Hindlimb muscle (tissue), 1 donor: ENCODE data around the gene PCDHGC3. TPM values are rescaled to one million over a fixed set of nuclear protein-coding genes. Genes with fewer than 3 reads are reported as not detected.
A peak's percentile ranks its signal among the peaks of the same experiment; 100 is the strongest.
"Not testable (repeated sequence)": the region's sequence is repeated elsewhere in the genome, so short reads cannot be mapped to it uniquely, and the experiment has no call there.

Experiments used
- DNase-seq: peaks from one replicate; pipeline ENCODE4 v3.0.0-alpha.2; 2013
- polyA plus RNA-seq: library from polyadenylated mRNA; unstranded; fragments of 120-200 nt; gene quantifications from one replicate; pipeline ENCODE4 v1.2.1, GENCODE V29; 2013; ENCODE audit not compliant: insufficient read length

Gene PCDHGC3
- 119 TPM for polyA plus RNA-seq

GRCh38 chr5:141475625-141476131, at the start of gene PCDHGC3:
PCDHGC3 (plus strand) TSS chr5:141475966; CDS start chr5:141476117, 151 bp downstream.
- DNase-seq: peak; percentile 93

DNA sequence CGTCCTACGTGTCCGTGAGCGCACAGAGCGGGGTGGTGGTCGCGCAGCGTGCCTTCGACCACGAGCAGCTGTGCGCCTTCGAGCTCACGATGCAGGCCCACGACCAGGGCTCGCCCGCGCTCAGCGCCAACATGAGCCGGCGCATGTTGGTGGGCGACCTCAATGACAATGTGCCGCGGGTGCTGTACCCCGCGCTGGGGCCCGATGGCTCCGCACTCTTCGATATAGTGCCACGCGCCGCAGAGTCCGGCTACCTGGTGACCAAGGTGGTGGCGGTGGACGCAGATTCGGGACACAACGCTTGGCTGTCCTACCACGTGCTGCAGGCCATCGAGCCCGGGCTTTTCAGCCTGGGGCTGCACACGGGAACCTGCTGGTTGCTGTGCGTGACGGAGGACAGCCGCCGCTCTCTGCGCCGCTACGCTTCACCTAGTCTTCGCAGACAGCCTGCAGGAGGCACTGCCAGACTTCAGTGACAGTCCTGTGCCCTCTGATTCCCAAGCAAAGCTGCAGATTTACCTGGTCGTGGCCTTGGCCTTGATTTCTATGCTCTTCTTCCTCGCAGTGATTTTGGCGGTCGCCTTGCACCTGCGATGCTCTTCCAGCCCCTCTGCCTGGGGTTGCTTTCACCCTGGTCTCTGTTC, 47.9 kb upstream of the PCDHGC3 start:
- DNase-seq: no peak

DNA sequence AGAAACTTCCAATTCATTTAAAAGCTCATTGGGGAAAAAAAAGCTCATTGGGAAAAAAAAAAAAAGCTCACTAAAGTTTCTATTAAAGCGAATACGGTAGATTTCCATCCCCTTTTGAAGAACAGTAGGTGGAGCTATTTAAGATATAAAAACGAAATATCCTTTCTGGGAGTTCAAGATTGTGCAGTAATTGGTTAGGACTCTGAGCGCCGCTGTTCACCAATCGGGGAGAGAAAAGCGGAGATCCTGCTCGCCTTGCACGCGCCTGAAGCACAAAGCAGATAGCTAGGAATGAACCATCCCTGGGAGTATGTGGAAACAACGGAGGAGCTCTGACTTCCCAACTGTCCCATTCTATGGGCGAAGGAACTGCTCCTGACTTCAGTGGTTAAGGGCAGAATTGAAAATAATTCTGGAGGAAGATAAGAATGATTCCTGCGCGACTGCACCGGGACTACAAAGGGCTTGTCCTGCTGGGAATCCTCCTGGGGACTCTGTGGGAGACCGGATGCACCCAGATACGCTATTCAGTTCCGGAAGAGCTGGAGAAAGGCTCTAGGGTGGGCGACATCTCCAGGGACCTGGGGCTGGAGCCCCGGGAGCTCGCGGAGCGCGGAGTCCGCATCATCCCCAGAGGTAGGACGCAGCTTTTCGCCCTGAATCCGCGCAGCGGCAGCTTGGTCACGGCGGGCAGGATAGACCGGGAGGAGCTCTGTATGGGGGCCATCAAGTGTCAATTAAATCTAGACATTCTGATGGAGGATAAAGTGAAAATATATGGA, 45.2 kb upstream of the PCDHGC3 start, which contains the start of gene PCDHGA12:
Gene PCDHGA12, plus strand, starts transcription at position 176 of the 782 bp plus-strand sequence. Its CDS starts 253 bp downstream, at position 429.
- peak; percentile 15 for DNase-seq

DNA sequence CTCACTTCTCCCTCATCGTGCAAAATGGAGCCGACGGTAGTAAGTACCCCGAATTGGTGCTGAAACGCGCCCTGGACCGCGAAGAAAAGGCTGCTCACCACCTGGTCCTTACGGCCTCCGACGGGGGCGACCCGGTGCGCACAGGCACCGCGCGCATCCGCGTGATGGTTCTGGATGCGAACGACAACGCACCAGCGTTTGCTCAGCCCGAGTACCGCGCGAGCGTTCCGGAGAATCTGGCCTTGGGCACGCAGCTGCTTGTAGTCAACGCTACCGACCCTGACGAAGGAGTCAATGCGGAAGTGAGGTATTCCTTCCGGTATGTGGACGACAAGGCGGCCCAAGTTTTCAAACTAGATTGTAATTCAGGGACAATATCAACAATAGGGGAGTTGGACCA, 44.5 kb upstream of the PCDHGC3 start:
- no peak for DNase-seq

DNA sequence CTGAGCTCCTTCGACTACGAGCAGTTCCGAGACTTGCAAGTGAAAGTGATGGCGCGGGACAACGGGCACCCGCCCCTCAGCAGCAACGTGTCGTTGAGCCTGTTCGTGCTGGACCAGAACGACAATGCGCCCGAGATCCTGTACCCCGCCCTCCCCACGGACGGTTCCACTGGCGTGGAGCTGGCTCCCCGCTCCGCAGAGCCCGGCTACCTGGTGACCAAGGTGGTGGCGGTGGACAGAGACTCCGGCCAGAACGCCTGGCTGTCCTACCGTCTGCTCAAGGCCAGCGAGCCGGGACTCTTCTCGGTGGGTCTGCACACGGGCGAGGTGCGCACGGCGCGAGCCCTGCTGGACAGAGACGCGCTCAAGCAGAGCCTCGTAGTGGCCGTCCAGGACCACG, 43.5 kb upstream of the PCDHGC3 start:
- DNase-seq: not testable (repeated sequence)

DNA sequence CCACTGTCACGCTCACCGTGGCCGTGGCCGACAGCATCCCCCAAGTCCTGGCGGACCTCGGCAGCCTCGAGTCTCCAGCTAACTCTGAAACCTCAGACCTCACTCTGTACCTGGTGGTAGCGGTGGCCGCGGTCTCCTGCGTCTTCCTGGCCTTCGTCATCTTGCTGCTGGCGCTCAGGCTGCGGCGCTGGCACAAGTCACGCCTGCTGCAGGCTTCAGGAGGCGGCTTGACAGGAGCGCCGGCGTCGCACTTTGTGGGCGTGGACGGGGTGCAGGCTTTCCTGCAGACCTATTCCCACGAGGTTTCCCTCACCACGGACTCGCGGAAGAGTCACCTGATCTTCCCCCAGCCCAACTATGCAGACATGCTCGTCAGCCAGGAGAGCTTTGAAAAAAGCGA, 43.0 kb upstream of the PCDHGC3 start:
- DNase-seq: not testable (repeated sequence)

GRCh38 chr5:141434006-141434405, 41.8 kb upstream of the PCDHGC3 start:
- no peak for DNase-seq

GRCh38 chr5:141437221-141437620, 38.5 kb upstream of the PCDHGC3 start:
- no peak for DNase-seq

DNA sequence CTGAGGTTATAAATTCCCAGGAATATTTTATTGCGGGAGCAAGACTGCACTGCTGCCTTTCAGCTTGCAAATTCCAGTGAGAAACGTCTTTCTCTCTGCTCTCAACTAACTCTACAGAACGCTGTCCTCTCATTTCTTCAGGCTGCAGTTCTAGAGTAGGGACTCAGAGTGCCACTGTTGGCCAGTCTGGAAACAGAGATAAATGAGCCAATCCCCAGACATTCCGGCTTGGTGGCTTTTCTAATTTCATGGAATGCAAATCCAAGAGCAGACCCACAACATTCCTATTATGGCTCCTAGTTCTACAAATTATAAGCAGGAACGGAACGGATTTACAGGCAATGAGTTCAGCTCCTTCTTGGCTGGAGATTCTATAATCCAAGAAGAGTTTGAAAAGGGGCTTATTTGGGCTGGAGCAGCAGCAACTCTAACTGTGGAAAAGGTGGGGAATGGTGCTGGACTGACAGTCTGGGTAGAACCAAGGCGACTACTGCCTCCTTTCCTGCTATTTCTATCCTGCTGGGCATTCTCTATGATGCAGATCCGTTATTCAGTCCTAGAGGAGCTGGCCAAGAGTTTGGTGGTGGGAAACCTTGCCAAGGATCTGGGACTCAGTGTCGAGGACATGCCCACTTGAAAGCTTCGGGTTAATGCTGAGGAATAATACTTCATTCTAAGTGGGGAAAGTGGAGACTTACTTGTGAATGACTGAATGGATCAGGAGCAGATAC, 36.2 kb upstream of the PCDHGC3 start:
- no peak for DNase-seq

- no peak for DNase-seq
Observed at GRCh38 chr5:141440341-141440740, 35.4 kb upstream of the PCDHGC3 start.

- no peak for DNase-seq
Observed at GRCh38 chr5:141441571-141442170, 34.1 kb upstream of the PCDHGC3 start.

DNA sequence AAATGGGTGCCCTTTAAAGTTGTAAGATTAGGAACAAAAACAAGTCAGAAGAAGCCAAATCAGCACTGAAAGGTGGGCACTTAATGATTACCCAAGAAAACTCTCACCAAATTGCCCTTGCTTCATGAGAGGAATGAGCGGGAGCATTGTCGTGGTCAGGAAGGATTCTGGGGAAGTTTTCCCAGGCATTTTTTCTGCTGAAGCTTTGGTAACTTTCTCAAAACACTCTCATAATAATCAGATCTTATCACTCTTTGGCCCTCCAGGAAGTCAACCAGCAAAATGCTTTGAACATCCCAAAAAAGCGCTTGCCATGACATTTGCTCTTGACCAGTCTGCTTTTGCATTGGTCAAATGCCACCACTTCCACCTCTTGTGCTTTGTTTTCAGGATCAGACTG, 10.4 kb upstream of the PCDHGC3 start:
- DNase-seq: no peak

DNA sequence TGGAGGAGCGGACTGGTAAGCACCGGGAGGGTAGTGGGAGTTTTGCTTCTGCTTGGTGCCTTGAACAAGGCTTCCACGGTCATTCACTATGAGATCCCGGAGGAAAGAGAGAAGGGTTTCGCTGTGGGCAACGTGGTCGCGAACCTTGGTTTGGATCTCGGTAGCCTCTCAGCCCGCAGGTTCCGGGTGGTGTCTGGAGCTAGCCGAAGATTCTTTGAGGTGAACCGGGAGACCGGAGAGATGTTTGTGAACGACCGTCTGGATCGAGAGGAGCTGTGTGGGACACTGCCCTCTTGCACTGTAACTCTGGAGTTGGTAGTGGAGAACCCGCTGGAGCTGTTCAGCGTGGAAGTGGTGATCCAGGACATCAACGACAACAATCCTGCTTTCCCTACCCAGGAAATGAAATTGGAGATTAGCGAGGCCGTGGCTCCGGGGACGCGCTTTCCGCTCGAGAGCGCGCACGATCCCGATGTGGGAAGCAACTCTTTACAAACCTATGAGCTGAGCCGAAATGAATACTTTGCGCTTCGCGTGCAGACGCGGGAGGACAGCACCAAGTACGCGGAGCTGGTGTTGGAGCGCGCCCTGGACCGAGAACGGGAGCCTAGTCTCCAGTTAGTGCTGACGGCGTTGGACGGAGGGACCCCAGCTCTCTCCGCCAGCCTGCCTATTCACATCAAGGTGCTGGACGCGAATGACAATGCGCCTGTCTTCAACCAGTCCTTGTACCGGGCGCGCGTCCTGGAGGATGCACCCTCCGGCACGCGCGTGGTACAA, 556 bp downstream of the PCDHGC3 start:
- peak; percentile 92 for DNase-seq

- DNase-seq: no peak
Observed at GRCh38 chr5:141477044-141477575, 1.3 kb downstream of the PCDHGC3 start.

DNA sequence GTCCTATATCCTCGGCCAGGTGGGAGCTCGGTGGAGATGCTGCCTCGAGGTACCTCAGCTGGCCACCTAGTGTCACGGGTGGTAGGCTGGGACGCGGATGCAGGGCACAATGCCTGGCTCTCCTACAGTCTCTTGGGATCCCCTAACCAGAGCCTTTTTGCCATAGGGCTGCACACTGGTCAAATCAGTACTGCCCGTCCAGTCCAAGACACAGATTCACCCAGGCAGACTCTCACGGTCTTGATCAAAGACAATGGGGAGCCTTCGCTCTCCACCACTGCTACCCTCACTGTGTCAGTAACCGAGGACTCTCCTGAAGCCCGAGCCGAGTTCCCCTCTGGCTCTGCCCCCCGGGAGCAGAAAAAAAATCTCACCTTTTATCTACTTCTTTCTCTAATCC, 2.0 kb downstream of the PCDHGC3 start:
- no peak for DNase-seq

GRCh38 chr5:141478321-141478945, 2.7 kb downstream of the PCDHGC3 start:
- no peak for DNase-seq

DNA sequence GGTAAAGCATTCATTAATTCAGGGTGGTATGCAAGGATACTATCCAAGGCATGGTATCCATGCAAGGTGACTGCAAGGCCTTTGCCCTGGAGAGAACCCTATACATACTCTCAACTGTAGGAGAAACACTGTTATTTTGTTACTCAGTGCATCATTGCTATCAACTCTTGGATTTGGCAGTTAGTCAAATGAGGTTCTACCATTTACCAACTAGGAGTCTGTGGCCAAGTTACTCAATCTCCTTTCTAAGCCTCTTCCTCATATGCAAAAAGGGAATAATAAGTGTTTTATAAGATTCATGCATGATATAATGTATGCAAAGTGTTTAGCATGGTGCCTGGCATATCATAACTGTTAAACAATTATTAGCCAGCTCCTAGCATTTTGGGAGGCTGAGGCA, 4.0 kb downstream of the PCDHGC3 start:
- DNase-seq: no peak

DNA sequence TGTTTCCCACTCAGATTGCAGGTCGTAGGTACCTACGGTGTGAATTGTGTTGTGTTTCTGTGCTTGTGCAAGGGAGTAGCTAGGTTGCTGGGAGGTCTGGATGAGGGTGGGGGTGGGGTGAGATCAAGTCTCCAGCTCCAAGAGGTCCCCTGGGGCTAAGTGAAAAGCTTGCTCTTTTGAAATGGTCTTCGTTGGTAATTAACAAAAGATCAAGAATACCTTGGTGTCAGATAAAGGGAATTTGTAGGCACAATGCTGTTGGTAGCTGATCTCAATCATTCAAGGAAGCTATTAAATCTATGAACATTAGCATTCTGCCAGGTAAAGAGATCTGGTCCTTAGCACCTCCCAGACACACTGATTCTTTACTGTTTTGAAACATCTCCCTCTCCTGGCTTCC, 8.1 kb downstream of the PCDHGC3 start:
- no peak for DNase-seq

DNA sequence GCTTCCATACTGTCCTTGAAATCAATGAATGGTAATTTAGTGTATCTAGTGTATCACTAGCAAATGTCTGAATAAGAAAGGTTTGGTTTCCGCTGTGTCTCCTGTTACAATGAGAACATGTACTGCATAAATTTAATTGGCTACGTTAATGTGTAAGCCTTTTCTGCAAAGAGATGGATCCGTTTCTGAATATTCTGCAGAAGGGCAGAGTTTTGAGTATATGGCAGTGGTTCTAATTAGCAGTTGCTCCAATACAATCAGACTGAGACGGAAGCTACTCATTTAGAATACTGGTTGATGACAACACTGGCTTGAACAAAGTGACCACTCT, 8.5 kb downstream of the PCDHGC3 start:
- DNase-seq: no peak

DNA sequence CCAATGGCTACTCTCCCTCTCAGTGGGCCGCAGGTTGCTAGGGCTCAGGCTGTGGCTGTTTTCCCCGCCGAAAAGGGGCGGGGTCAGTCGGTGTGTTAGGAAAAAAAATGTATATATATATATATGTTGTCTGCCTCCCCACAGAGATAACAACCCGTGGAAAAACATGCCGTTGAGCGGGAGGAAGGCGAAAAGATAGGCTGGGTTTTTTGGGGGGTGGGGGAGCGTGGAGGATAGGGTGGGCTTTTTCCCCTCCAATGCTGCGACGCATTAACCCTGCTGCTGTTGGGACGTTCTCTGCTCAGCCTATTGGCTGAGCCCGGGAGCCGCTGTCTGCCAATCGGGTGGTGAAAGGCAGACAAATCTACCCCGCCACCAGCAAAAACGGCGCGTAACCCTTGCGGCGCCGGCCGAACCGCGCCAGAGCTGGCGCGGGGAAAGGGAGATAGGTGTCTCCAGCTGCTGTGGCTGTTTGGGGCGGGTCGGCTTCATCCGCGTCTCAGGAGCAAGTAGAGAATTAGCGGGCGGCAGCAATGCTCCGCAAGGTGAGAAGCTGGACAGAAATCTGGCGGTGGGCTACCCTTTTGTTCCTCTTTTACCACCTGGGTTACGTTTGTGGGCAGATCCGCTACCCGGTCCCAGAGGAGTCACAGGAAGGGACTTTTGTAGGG, 9.0 kb downstream of the PCDHGC3 start, which contains the start of gene PCDHGC4:
Gene PCDHGC4, plus strand, starts transcription at position 390 of the 671 bp plus-strand sequence. Its CDS starts 144 bp downstream, at position 534.
- no peak for DNase-seq
